Testis (tissue), 2 donors: ENCODE results near the gene ARHGAP30.

Source experiments
- POLR2A ChIP-seq: fragments of 450-650 bp; IDR thresholded peaks from one replicate; pipeline ENCODE4 v1.6.1; 2017; ENCODE audit warnings: antibody characterized with exemption, mild to moderate bottlenecking, moderate library complexity
- TF ChIP-seq, protein P1 (sequence below), 3 experiments: fragments of 450-650 bp in 2 of 3; fragments of 200-600 bp in 1 of 3; sonication (generic) in 1 of 3; IDR thresholded peaks; one replicate each; pipeline ENCODE4 v1.5.1; 2016 to 2019; ENCODE audit warnings: antibody characterized with exemption in 3 of 3, mild to moderate bottlenecking in 2 of 3, moderate library complexity in 1 of 3

DNA sequence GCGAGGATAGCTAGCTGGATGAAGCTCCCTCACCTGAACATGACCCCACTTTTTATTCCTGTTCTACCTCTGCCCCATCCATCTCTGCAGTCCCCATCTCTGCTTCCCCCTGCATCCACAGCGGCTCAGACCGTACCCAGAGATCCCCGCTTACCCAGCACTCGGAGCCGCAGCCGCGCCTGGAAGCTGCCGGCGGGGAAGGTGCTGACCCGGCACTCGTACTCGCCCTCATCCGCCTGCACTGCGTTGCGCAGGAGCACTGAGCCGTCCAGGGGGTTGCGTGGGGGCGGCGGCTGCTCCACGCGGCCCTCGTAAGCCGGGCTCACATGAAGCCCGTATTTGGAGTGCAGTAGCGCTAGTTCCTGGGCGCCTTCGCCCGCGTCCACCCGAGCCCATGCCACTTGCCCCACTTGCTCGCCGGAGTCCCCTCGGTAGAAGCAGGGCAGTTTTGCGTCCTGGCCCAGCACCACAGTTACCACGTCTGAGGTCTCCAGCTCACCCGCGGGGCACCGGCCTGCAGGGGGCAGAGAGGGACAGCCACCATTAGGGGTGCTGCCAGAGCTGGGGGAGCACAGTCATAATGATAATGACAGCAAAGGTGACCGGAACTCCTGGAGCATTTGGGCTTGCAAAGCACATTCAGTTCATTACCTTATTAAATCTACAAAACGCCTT, 9.9 kb upstream of the ARHGAP30 start:
- TF ChIP-seq, protein P1, sequence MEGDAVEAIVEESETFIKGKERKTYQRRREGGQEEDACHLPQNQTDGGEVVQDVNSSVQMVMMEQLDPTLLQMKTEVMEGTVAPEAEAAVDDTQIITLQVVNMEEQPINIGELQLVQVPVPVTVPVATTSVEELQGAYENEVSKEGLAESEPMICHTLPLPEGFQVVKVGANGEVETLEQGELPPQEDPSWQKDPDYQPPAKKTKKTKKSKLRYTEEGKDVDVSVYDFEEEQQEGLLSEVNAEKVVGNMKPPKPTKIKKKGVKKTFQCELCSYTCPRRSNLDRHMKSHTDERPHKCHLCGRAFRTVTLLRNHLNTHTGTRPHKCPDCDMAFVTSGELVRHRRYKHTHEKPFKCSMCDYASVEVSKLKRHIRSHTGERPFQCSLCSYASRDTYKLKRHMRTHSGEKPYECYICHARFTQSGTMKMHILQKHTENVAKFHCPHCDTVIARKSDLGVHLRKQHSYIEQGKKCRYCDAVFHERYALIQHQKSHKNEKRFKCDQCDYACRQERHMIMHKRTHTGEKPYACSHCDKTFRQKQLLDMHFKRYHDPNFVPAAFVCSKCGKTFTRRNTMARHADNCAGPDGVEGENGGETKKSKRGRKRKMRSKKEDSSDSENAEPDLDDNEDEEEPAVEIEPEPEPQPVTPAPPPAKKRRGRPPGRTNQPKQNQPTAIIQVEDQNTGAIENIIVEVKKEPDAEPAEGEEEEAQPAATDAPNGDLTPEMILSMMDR (IDR thresholded peaks at IDR 0.05): no peak
- no peak for TF ChIP-seq POLR2A
